ENCODE measurements around the gene TMEM54. TPM values are rescaled to one million over a fixed set of nuclear protein-coding genes. Genes with fewer than 3 reads are reported as not detected.

Gene TMEM54
- total and polyA plus RNA-seq, 2 experiments from 2014 or later, result 17.1 to 61.6 TPM

- DNase-seq (ENCODE audit: low read depth in 1 of 2, low spot score in 1 of 2), result no peak
- Histone ChIP-seq H3K27ac (no peak overlapping the region), H3K27me3 (peaks cover 5% of the 10 kb centered on the region), H3K9me3 (ENCODE audit: low read depth) (no peaks in the 10 kb centered on the region), H3K36me3 (no peaks in the 10 kb centered on the region), H3K4me3 (no peak overlapping the region), H3K4me1 (ENCODE audit: low read depth) (peaks cover 18% of the 10 kb centered on the region)
- TF ChIP-seq CTCF (IDR thresholded peaks at IDR 0.05; ENCODE audit: low read depth, low read length), result no peak
Observed at GRCh38 chr1:32927441-32927840, 26.3 kb upstream of the TMEM54 start.

- Histone ChIP-seq H3K27me3 (peaks cover 5% of the 10 kb centered on the region), H3K27ac (no peak overlapping the region), H3K4me3 (no peak overlapping the region), H3K4me1 (ENCODE audit: low read depth) (peaks cover 18% of the 10 kb centered on the region), H3K36me3 (no peaks in the 10 kb centered on the region), H3K9me3 (ENCODE audit: low read depth) (no peaks in the 10 kb centered on the region)
- no peak for TF ChIP-seq CTCF (IDR thresholded peaks at IDR 0.05; ENCODE audit: low read depth, low read length)
- no peak for DNase-seq (ENCODE audit: low read depth in 1 of 2, low spot score in 1 of 2)
Observed at GRCh38 chr1:32926562-32926961, 25.4 kb upstream of the TMEM54 start.

GRCh38 chr1:32925403-32926162, 24.4 kb upstream of the TMEM54 start:
- Histone ChIP-seq H3K4me3 (no peak overlapping the region), H3K4me1 (ENCODE audit: low read depth) (peaks cover 18% of the 10 kb centered on the region), H3K27me3 (peaks cover 5% of the 10 kb centered on the region), H3K9me3 (ENCODE audit: low read depth) (no peaks in the 10 kb centered on the region), H3K27ac (peak overlapping the region; percentile 62), H3K36me3 (no peaks in the 10 kb centered on the region)
- peak; percentile 47 to 74 for DNase-seq (ENCODE audit: low read depth in 1 of 2, low spot score in 1 of 2)
- TF ChIP-seq CTCF (IDR thresholded peaks at IDR 0.05; ENCODE audit: low read depth, low read length), result no peak

GRCh38 chr1:32924881-32925344, 23.7 kb upstream of the TMEM54 start:
- H3K4me3 ChIP-seq, result no peak overlapping the region
- H3K27me3 ChIP-seq, result peaks cover 5% of the 10 kb centered on the region
- H3K9me3 ChIP-seq (ENCODE audit: low read depth), result no peaks in the 10 kb centered on the region
- no peaks in the 10 kb centered on the region for H3K36me3 ChIP-seq
- H3K4me1 ChIP-seq (ENCODE audit: low read depth), result peaks cover 18% of the 10 kb centered on the region
- peak overlapping the region; percentile 62 for H3K27ac ChIP-seq
- TF ChIP-seq CTCF (IDR thresholded peaks at IDR 0.05; ENCODE audit: low read depth, low read length), result no peak
- peak in 1 of 2 donors; percentile 73 for DNase-seq (ENCODE audit: low read depth in 1 of 2, low spot score in 1 of 2)

GRCh38 chr1:32920833-32921232, 19.6 kb upstream of the TMEM54 start:
- peak in 1 of 2 donors; percentile 44 for DNase-seq (ENCODE audit: low read depth in 1 of 2, low spot score in 1 of 2)
- no peaks in the 10 kb centered on the region for H3K36me3 ChIP-seq
- TF ChIP-seq CTCF (IDR thresholded peaks at IDR 0.05; ENCODE audit: low read depth, low read length), result no peak
- H3K4me3 ChIP-seq, result no peak overlapping the region
- no peak overlapping the region for H3K27ac ChIP-seq
- no peaks in the 10 kb centered on the region for H3K9me3 ChIP-seq (ENCODE audit: low read depth)
- peaks cover 14% of the 10 kb centered on the region for H3K4me1 ChIP-seq (ENCODE audit: low read depth)
- peaks cover 5% of the 10 kb centered on the region for H3K27me3 ChIP-seq

Data from cardiac muscle cell (in vitro differentiated cells and primary cell).